ENCODE data around the gene CYB561D1. TPM values are rescaled to one million over a fixed set of nuclear protein-coding genes. Genes with fewer than 3 reads are reported as not detected.

The CYB561D1 gene
- total RNA-seq, 2 experiments from 2014 or later: 24.3 to 25.1 TPM

DNA sequence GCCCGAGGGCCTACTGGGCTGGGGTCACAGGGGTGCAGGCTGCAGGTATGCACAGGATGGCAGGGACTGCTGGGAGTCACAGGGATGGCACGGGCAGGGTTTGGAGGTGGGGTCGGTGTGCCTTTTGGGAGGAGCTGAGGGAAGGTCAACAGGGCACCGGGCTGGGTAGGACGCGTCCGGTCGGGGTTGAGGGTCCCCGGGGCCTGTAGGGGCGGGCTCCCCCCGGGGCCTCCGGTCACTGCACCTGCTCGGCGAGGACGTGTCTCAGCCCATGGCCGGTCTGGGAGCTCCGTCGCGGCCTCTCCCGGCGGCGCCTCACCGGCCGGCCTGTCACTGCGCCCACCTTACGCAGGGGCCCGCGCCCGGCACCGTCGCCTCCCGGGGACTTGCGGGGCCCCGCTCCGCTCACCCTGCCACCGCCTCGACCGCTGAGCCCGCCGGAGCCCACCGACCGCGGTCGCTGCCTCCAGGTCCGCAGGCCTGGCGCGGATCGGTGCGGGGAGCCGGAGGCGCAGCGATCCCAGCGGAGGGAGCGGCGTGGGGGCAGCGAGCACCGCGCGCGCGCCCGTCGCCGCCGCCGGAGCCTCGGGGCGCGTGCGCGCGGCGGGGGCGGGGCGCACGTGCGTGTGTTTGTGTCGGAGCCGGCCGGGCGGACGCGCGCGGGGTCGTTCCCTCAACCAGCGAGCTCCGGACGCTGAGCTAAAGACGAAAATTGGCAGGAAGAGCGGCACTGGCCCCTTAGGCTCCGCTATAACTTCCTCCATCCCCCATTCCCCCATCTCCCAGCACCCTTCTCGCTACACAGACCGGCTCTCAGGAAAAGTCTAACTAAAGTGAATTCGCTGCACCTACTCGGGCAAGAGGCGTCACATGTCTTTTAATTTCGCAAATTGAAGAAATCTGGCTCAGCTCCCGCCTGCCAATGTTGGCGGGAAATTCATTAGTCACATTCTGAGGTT lies 15.6 kb downstream of the CYB561D1 start, which contains the start of gene AMIGO1:
TSS of gene AMIGO1 (minus strand) at position 552 of the 959 bp plus-strand sequence. CDS start 815 bp downstream, outside the sequence.
- H3K27me3 Mint-ChIP-seq: peaks cover 22% of the 10 kb centered on the region
- H3K36me3 Mint-ChIP-seq: peaks cover 9% of the 10 kb centered on the region
- ATAC-seq (ENCODE audit: low read depth): peak; percentile 50
- peak; percentile 79 for DNase-seq
- no peaks in the 10 kb centered on the region for H3K9me3 Mint-ChIP-seq
- H3K27ac Mint-ChIP-seq: peak within 1 kb of the TSS; percentile 64
- H3K4me1 Mint-ChIP-seq: peaks cover 45% of the 10 kb centered on the region
- H3K4me3 Mint-ChIP-seq: peak within 1 kb of the TSS; percentile 91
- POLR2A ChIA-PET: interaction anchor here (1.0 to 2.8 kb wide), 6 partner anchors 10 to 26 kb away, joined by 3 to 16 read pairs (median 6); partner anchors contain the start of gene ATXN7L2

DNA sequence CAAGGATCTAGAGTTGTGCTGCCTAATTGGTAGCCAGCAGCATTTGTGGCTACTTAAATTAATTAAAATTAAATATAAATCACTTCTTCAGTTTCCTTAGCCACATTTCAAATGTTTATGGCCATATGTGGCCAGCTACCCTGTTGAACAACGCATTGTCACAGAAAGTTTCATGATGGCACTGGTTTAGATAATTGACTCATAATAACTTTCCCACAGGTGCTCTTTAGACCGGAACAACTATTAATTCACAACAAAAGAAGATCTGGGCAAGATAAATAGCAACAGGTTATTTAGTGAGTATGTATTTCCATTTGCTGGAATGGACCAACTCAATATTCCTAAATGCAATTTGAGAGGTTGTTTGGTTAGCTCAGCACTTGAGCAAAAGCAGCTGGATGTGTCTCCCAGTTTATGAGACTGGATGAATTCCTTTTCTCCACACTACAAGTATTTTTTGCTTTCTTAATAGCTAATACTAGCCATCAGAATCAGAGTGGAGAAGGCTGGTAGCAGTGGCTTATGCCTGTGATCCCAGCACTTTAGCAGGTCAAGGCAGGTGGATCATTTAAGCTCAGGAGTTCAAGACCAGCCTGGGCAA lies 19.3 kb downstream of the CYB561D1 start:
- Mint-ChIP-seq H3K4me3 (no peak overlapping the region), H3K9me3 (no peaks in the 10 kb centered on the region), H3K4me1 (peaks cover 28% of the 10 kb centered on the region), H3K27ac (no peak overlapping the region), H3K27me3 (peaks cover 22% of the 10 kb centered on the region), H3K36me3 (no peaks in the 10 kb centered on the region)
- POLR2A ChIA-PET: interaction anchor here (0.7 to 1.3 kb wide), 3 partner anchors 17 to 327 kb away, joined by 3 to 5 read pairs (median 4); partner anchors contain the start of gene CYB561D1
- ATAC-seq (ENCODE audit: low read depth): no peak
- DNase-seq: no peak

DNA sequence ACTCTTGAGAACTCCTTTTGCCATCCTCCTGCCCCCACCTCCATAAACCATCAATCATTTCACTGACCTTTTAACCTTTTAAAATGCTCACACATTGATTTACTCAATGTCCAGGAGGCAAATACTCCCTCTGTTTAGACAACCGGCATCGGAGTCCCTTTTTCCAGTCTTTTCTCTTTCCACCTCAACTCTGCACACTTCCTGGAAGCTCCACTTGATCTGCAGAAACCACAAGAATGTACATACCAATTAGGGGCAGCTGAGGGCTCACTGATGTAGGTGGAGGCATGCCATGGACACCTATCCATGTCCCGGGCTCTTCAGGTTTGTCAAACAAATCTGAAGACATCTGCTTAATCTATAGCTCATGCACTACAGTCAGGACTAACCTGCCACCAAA lies 21.0 kb downstream of the CYB561D1 start:
- H3K27ac Mint-ChIP-seq: no peak overlapping the region
- H3K4me3 Mint-ChIP-seq: no peak overlapping the region
- peaks cover 17% of the 10 kb centered on the region for H3K27me3 Mint-ChIP-seq
- POLR2A ChIA-PET: interaction anchor here (0.7 kb wide), 1 partner anchor 9 kb away, joined by 4 read pairs; no protein-coding TSS in a partner anchor
- peaks cover 18% of the 10 kb centered on the region for H3K4me1 Mint-ChIP-seq
- H3K9me3 Mint-ChIP-seq: no peaks in the 10 kb centered on the region
- DNase-seq: no peak
- ATAC-seq (ENCODE audit: low read depth): no peak
- H3K36me3 Mint-ChIP-seq: no peaks in the 10 kb centered on the region

DNA sequence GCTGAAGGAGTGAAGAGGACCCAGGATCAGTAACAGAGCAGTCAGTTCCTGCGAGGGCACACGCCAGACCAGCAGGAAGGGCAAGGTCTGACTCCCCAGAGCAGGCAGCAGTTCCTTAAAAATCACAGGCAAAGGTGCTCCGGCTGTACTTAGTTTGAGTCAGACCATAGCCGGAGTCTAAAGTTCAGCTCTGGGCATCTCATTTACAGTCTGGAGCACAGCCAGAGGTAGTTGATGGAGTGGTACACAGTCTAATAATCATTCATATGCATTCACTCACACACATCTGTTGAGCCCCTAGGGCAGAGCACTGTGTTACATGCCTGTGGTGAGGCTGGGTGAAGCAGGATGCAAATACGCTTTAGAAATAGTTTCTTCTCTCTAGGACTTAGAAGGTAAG lies 23.0 kb downstream of the CYB561D1 start:
- ATAC-seq (ENCODE audit: low read depth): no peak
- Mint-ChIP-seq H3K4me1 (peaks cover 3% of the 10 kb centered on the region), H3K27me3 (peaks cover 7% of the 10 kb centered on the region), H3K36me3 (no peaks in the 10 kb centered on the region), H3K27ac (no peak overlapping the region), H3K9me3 (no peaks in the 10 kb centered on the region), H3K4me3 (no peak overlapping the region)
- POLR2A ChIA-PET: interaction anchor here (1.7 kb wide), 1 partner anchor 23 kb away, joined by 3 read pairs; the partner anchor contains the start of gene CYB561D1
- no peak for DNase-seq

DNA sequence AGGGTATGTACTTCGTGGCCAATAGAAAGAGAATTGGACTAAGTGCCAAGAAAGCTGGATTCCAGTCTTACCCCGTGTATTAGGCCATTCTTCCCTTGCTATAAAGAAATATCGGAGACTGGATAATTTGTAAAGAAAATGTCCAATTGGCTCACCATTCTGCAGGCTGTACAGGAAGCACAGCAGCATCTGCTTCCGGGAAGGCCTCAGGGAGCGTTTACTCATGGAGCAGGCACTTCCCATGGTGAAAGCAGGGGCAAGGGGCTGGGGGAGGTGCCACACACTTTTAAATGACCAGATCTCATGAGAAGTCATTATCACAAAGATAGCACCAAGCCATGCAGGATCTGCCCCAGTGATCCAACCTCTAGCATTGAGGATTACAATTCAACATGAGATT lies 23.4 kb downstream of the CYB561D1 start:
- Mint-ChIP-seq H3K27me3 (peaks cover 5% of the 10 kb centered on the region), H3K4me3 (no peak overlapping the region), H3K4me1 (peaks cover 3% of the 10 kb centered on the region), H3K36me3 (no peaks in the 10 kb centered on the region), H3K27ac (no peak overlapping the region), H3K9me3 (no peaks in the 10 kb centered on the region)
- DNase-seq: no peak
- ATAC-seq (ENCODE audit: low read depth): no peak
- POLR2A ChIA-PET: no interaction called here

DNA sequence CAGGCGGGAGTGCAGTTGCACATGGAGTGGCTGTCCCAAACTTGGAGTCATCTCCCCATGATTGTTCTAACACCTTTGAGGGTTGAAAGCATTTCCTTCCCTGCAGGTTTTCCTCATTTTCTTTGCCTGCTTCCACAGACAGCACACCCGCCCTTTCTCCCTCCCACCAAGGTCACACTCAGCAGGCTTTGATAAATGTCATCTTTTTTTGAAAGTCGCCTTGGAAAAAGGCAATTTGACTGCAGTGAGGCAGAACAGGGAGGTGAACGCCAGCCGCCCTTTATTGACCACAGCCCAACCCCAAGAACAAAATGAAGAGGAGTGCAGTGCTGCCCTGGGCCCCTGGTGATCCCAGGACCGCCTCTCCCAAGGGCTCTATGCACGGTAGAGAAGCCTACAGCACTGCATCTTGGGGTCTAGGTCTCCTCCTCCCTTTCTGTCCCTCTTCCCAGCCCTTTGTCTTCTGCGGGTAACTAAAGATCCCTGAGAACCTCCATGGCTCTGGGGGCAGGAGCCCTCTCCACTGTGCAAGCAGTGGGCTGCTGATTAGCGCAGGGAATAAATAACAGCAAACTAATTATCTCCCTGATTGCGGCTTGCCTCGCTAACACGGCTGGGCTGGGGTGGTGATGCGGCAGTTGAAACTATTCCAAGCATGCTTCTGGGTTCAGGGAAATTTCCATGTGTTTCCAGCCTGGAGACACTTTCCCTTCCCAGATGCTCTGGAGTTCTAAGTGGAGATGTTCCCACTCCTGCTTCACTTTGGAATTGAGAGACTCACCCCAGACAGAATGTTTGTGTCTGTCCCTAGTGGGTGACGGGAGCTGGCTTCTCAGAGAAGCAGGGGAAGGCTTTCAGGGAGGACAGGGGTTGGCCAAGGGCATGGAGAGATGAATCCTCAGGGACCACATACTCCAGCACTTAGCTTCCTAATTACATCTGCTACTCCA lies 27.4 kb downstream of the CYB561D1 start:
- no peak for ATAC-seq (ENCODE audit: low read depth)
- no peaks in the 10 kb centered on the region for H3K36me3 Mint-ChIP-seq
- H3K27ac Mint-ChIP-seq: no peak overlapping the region
- peaks cover 2% of the 10 kb centered on the region for H3K4me1 Mint-ChIP-seq
- peaks cover 7% of the 10 kb centered on the region for H3K27me3 Mint-ChIP-seq
- POLR2A ChIA-PET: interaction anchor here (0.5 to 1.1 kb wide), 2 partner anchors 12 to 947 kb away, joined by 4 to 7 read pairs; partner anchors contain the start of gene AMIGO1
- no peak overlapping the region for H3K4me3 Mint-ChIP-seq
- no peak for DNase-seq
- H3K9me3 Mint-ChIP-seq: no peaks in the 10 kb centered on the region

DNA sequence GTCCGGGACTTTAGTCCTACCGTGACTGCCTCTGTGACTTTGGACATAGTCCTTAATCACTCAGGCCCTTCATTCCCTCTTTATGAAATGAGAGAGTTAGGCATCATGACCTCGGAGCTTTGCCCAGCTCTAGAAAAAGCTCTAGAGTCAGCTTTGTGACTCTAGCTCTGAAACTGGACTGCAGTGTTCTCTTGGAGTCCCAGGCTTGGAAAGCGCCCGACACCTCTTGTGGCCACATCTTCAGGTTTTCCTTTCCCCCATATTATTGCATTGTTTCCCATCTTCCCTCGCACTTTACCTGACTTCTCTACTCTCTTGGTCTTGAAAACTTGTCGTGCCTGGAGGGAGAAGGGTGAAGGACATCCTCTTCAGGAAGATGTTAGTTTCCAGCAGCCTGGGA lies 28.1 kb downstream of the CYB561D1 start:
- peaks cover 9% of the 10 kb centered on the region for H3K27me3 Mint-ChIP-seq
- ATAC-seq (ENCODE audit: low read depth) (no peak), DNase-seq (no peak)
- H3K4me1 Mint-ChIP-seq: peaks cover 2% of the 10 kb centered on the region
- H3K4me3 Mint-ChIP-seq: no peak overlapping the region
- no peak overlapping the region for H3K27ac Mint-ChIP-seq
- H3K36me3 Mint-ChIP-seq: no peaks in the 10 kb centered on the region
- no peaks in the 10 kb centered on the region for H3K9me3 Mint-ChIP-seq
- POLR2A ChIA-PET: interaction anchor here (0.5 kb wide), 1 partner anchor 947 kb away, joined by 4 read pairs; no protein-coding TSS in a partner anchor

DNA sequence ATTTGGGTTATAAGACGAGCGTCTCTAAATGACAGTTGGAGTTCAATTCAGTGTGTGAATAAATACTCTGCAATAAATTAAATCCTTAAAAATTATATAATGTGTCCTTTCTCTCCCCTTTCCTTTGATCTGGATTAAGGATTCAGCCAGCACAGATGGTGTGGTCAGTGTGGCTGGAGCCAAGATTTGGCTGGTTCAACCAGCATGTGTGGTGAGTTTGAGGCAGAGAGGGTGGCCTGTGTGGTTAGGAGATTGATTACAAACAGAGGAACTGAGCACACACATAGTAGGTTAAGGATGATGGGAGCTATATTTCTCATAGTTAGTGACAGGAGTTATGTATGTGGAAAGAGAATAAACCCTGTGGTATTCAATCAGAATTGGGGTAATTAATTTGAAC lies 29.8 kb downstream of the CYB561D1 start:
- no peaks in the 10 kb centered on the region for H3K9me3 Mint-ChIP-seq
- H3K36me3 Mint-ChIP-seq: no peaks in the 10 kb centered on the region
- H3K27ac Mint-ChIP-seq: peak overlapping the region; percentile 61
- DNase-seq (no peak), ATAC-seq (ENCODE audit: low read depth) (no peak)
- no peak overlapping the region for H3K4me3 Mint-ChIP-seq
- peaks cover 9% of the 10 kb centered on the region for H3K27me3 Mint-ChIP-seq
- POLR2A ChIA-PET: interaction anchor here (0.6 to 1.9 kb wide), 3 partner anchors 8 to 21 kb away, joined by 3 to 8 read pairs (median 4); no protein-coding TSS in a partner anchor
- H3K4me1 Mint-ChIP-seq: peaks cover 4% of the 10 kb centered on the region

DNA sequence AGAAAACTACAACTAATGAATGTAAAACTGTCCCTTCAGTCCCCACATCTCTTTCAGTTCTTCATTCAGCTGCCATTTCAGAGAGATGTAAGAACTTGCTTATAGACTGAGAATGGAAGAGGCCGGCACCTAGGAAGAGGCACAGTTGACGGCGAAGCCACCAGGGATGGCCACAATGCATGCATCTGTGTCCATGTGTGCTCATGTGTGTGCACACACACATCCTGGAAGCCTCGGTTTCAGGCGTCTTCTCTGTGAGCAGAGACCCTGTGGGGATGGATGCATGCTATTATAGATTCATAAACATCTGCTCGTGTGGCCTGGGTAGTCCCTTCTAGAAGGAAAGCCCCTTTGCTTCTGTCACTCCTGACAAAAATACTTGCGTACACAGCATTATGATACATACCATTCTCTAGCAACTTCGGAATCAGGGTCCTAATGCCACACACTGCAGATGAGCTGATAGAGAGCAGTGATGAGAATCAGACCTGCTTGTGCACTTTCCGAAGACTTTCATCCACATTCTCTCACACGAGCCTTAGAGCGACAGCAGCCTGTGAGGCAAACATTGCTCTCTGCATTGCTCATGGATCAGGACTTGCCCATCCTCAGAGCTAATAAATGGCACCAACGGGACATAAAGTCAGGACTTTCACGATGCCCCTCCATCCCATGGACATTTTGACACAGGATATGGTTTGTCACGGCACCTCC lies 33.4 kb downstream of the CYB561D1 start:
- peaks cover 26% of the 10 kb centered on the region for H3K4me1 Mint-ChIP-seq
- H3K4me3 Mint-ChIP-seq: no peak overlapping the region
- POLR2A ChIA-PET: interaction anchor here (1.6 to 9.6 kb wide), 2 partner anchors 18 to 31 kb away, joined by 4 to 212 read pairs; partner anchors contain the start of genes AMIGO1 and CYB561D1
- H3K27ac Mint-ChIP-seq: no peak overlapping the region
- H3K27me3 Mint-ChIP-seq: peaks cover 7% of the 10 kb centered on the region
- ATAC-seq (ENCODE audit: low read depth) (no peak), DNase-seq (no peak)
- H3K9me3 Mint-ChIP-seq: no peaks in the 10 kb centered on the region
- no peaks in the 10 kb centered on the region for H3K36me3 Mint-ChIP-seq

DNA sequence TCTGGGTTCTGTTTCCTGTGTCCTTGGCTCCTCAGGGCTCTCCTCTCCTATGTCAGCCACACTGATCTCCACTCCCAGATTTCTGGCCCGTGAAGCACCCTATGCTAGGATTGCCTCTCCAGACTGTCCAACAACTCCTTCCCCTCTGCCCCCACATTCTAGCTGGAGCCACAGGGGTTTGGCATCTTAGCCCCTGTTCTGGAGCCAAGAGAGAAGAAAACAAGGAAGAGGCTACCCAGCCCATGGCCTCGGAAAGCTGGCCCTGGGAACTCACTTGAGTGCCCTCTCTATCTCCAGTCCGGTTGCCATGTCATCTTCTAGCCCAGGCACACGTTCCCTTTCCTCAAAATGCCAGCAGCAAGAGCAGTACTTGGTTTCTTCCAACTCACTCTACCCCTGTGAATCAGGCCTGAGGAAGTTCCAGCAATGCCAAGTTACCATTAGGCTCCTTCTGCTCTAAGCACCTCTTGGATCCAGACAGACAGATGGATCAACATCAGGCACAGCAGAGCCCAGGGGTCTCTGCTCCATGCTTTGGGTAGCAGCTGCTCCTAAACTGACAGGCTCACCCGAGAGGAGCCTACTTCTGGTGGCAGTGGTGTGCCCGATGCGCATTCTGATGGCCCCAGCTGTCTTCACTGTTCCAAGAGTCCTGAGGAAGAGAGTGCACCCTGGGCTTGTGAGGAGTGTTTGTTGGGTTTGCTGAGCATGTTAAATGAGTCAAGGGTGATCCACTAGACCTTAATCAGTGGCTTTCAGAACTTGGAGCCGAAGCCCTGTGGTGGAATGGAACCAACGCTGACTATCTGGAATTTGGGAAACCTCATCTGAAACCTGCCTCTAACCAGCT lies 34.2 kb downstream of the CYB561D1 start:
- Mint-ChIP-seq H3K4me3 (no peak overlapping the region), H3K9me3 (no peaks in the 10 kb centered on the region), H3K4me1 (peaks cover 32% of the 10 kb centered on the region), H3K36me3 (no peaks in the 10 kb centered on the region), H3K27ac (no peak overlapping the region), H3K27me3 (peaks cover 7% of the 10 kb centered on the region)
- POLR2A ChIA-PET: interaction anchor here (0.6 to 9.6 kb wide), 4 partner anchors 14 to 102 kb away, joined by 3 to 212 read pairs (median 7); partner anchors contain the start of genes AMIGO1, CYB561D1 and PSMA5
- ATAC-seq (ENCODE audit: low read depth): no peak
- DNase-seq: no peak

DNA sequence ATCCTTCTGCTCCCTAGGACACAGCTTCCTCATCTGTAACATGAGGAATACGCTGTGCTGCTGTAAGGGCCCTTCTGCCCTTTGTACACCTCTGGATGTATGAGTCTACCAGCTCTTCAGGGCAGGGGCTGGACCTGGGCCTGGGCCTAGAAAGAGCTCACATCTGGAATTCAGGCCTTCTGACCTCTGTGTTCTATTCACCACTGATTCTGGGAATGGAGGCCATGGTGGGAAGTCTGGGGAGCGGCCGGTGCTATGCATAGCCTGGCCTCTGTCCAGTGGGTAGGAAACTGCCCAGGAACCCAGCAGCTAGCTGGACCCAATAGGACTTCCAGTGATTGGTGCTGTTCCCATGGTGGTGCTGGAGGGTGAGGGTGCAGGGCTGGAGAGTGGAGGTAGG lies 34.8 kb downstream of the CYB561D1 start:
- POLR2A ChIA-PET: interaction anchor here (0.6 to 9.6 kb wide), 4 partner anchors 15 to 103 kb away, joined by 3 to 212 read pairs (median 7); partner anchors contain the start of genes AMIGO1, CYB561D1 and PSMA5
- no peak for ATAC-seq (ENCODE audit: low read depth)

More for the DNA sequence above, 34.8 kb downstream of the CYB561D1 start:
- Mint-ChIP-seq H3K4me3 (no peak overlapping the region), H3K4me1 (peaks cover 31% of the 10 kb centered on the region), H3K36me3 (no peaks in the 10 kb centered on the region), H3K9me3 (no peaks in the 10 kb centered on the region), H3K27ac (peak overlapping the region; percentile 28), H3K27me3 (peaks cover 7% of the 10 kb centered on the region)
- DNase-seq: no peak

All from activated naive CD8-positive, alpha-beta T cell treated with anti-CD3 and anti-CD28 coated beads, Interleukin-2, amount 10 ng/mL, durations not matched to agents 7 days and 5 days (primary cell).